ENCODE results near the gene NOTCH1. TPM values are rescaled to one million over a fixed set of nuclear protein-coding genes. Genes with fewer than 3 reads are reported as not detected.
A peak's percentile ranks its signal among the peaks of the same experiment; 100 is the strongest.

Gene NOTCH1
- total RNA-seq, 4 donors from 2014 or later, result 38.2 to 95.7 (median 53.8) TPM

- no peak for TF ChIP-seq POLR2A (IDR thresholded peaks at IDR 0.05)
- TF ChIP-seq CTCF (IDR thresholded peaks at IDR 0.05), result no peak
- Histone ChIP-seq H3K27me3 (no peaks in the 10 kb centered on the region), H3K36me3 (peaks cover 0 to 100% (median 0%) of the 10 kb centered on the region in 3 donors), H3K4me1 (no peaks in the 10 kb centered on the region), H3K27ac (peak overlapping the region in 3 of 4 donors; percentile 10 to 60 (median 42)), H3K4me3 (no peak overlapping the region), H3K9me3 (no peaks in the 10 kb centered on the region)
- DNase-seq, result no peak
These were observed 33.9 kb downstream of the NOTCH1 start for GRCh38 chr9:136511670-136512592.

- no peaks in the 10 kb centered on the region for H3K9me3 ChIP-seq
- H3K27ac ChIP-seq, result peak overlapping the region in 3 of 4 donors; percentile 10 to 47 (median 42)
- H3K4me1 ChIP-seq, result no peaks in the 10 kb centered on the region
- TF ChIP-seq CTCF (IDR thresholded peaks at IDR 0.05) (no peak), POLR2A (IDR thresholded peaks at IDR 0.05) (no peak)
- H3K36me3 ChIP-seq, result peaks cover 0 to 100% (median 0%) of the 10 kb centered on the region in 3 donors
- DNase-seq, result no peak
- H3K4me3 ChIP-seq, result no peak overlapping the region
- no peaks in the 10 kb centered on the region for H3K27me3 ChIP-seq
These were observed 34.6 kb downstream of the NOTCH1 start for GRCh38 chr9:136511144-136511669.

- peaks cover 0 to 100% (median 0%) of the 10 kb centered on the region in 3 donors for H3K36me3 ChIP-seq
- H3K4me3 ChIP-seq, result no peak overlapping the region
- peak overlapping the region in 2 of 4 donors; percentile 42 to 47 for H3K27ac ChIP-seq
- H3K9me3 ChIP-seq, result no peaks in the 10 kb centered on the region
- H3K4me1 ChIP-seq, result no peaks in the 10 kb centered on the region
- TF ChIP-seq POLR2A (IDR thresholded peaks at IDR 0.05) (no peak), CTCF (IDR thresholded peaks at IDR 0.05) (no peak)
- DNase-seq, result no peak
- H3K27me3 ChIP-seq, result no peaks in the 10 kb centered on the region
These were observed 35.3 kb downstream of the NOTCH1 start for GRCh38 chr9:136510561-136510960.

GRCh38 chr9:136509549-136509948, 36.3 kb downstream of the NOTCH1 start:
- Histone ChIP-seq H3K4me1 (no peaks in the 10 kb centered on the region), H3K4me3 (no peak overlapping the region), H3K36me3 (peaks cover 0 to 100% (median 0%) of the 10 kb centered on the region in 3 donors), H3K27me3 (no peaks in the 10 kb centered on the region), H3K27ac (peak overlapping the region in 1 of 4 donors; percentile 47), H3K9me3 (no peaks in the 10 kb centered on the region)
- DNase-seq, result no peak
- no peak for TF ChIP-seq POLR2A (IDR thresholded peaks at IDR 0.05)
- TF ChIP-seq CTCF (IDR thresholded peaks at IDR 0.05), result no peak

GRCh38 chr9:136508729-136509500, 36.9 kb downstream of the NOTCH1 start:
- Histone ChIP-seq H3K36me3 (peaks cover 0 to 100% (median 0%) of the 10 kb centered on the region in 3 donors), H3K27me3 (no peaks in the 10 kb centered on the region), H3K4me1 (no peaks in the 10 kb centered on the region), H3K9me3 (no peaks in the 10 kb centered on the region), H3K4me3 (no peak overlapping the region), H3K27ac (no peak overlapping the region)
- TF ChIP-seq POLR2A (IDR thresholded peaks at IDR 0.05) (no peak), CTCF (IDR thresholded peaks at IDR 0.05) (no peak)
- no peak for DNase-seq

All from Peyer's patch (tissue), 4 donors.